Small intestine (tissue), 7 donors: Measurements from ENCODE around the gene ELOVL3. TPM values are rescaled to one million over a fixed set of nuclear protein-coding genes. Genes with fewer than 3 reads are reported as not detected.

Experiments used
- DNase-seq, 2 donors: peaks; one replicate each; pipeline versions ENCODE4 v3.0.0 to v3.0.0-alpha.2; 2013
- FAIRE-seq: peaks from 2 replicates; lab custom pipeline; 2012; peaks lifted over from hg19 to GRCh38; lab: Jason Lieb, UNC
- H3K27ac ChIP-seq, 3 donors: one replicate each; pipeline ENCODE4 v1.5.1; 2013; ENCODE audit warnings: low read length in 2 of 3, mild to moderate bottlenecking in 2 of 3, control low read depth in 1 of 3, inconsistent platforms in 1 of 3, low read depth in 1 of 3, moderate library complexity in 1 of 3
- H3K27me3 ChIP-seq, 3 donors: one replicate each; pipeline ENCODE4 v1.6.1; 2013; ENCODE audit warnings: low read length in 3 of 3, inconsistent platforms in 1 of 3; ENCODE audit not compliant: control insufficient read depth in 3 of 3, insufficient read depth in 3 of 3
- H3K36me3 ChIP-seq, 3 donors: one replicate each; pipeline ENCODE4 v1.6.1; 2013; ENCODE audit warnings: low read length in 3 of 3, inconsistent platforms in 1 of 3, low read depth in 1 of 3, mild to moderate bottlenecking in 1 of 3, moderate library complexity in 1 of 3; ENCODE audit not compliant: control insufficient read depth in 3 of 3, insufficient read depth in 2 of 3
- H3K4me1 ChIP-seq, 3 donors: one replicate each; pipeline ENCODE4 v1.6.1; 2013; ENCODE audit warnings: low read length in 2 of 3, inconsistent platforms in 1 of 3, low read depth in 1 of 3, mild to moderate bottlenecking in 1 of 3, moderate library complexity in 1 of 3; ENCODE audit not compliant: control insufficient read depth in 3 of 3, insufficient read depth in 2 of 3
- H3K4me3 ChIP-seq, 3 donors: one replicate each; pipeline ENCODE4 v1.5.1; 2013; ENCODE audit warnings: low read length in 3 of 3, control low read depth in 1 of 3, inconsistent platforms in 1 of 3, low read depth in 1 of 3, mild to moderate bottlenecking in 1 of 3, moderate library complexity in 1 of 3
- H3K9me3 ChIP-seq, 2 donors: one replicate each; pipeline ENCODE4 v1.6.1; 2013; ENCODE audit warnings: low read depth in 1 of 2, low read length in 1 of 2; ENCODE audit not compliant: control insufficient read depth in 2 of 2, insufficient read depth in 1 of 2
- WGBS, 3 donors: extraction: QIAGEN DNeasy Blood & Tissue Kit; methylation state at CpG; one replicate each; pipeline ENCODE4 v1.1.7; 2013; 5-methylcytosine and 5-hydroxymethylcytosine counted together
- polyA plus RNA-seq, 4 donors: library from polyadenylated mRNA; stranded (reverse) in 3 of 4; unstranded in 1 of 4; fragments of 200-250 nt in 3 of 4; fragments of 120-200 nt in 1 of 4; gene quantifications; one replicate each; pipeline versions ENCODE4 v1.2.1 to v1.2.3, GENCODE V29; 2013
- donor health status: healthy with polysubstance abuse.
- donor health status: control.
- donor health status: control.
- donor health status: Bipolar disorder and iron deficiency.
- donor health status: healthy.

ELOVL3 gene
- polyA plus RNA-seq, 4 donors, result 0.40 to 0.42 TPM; not detected in 2

DNA sequence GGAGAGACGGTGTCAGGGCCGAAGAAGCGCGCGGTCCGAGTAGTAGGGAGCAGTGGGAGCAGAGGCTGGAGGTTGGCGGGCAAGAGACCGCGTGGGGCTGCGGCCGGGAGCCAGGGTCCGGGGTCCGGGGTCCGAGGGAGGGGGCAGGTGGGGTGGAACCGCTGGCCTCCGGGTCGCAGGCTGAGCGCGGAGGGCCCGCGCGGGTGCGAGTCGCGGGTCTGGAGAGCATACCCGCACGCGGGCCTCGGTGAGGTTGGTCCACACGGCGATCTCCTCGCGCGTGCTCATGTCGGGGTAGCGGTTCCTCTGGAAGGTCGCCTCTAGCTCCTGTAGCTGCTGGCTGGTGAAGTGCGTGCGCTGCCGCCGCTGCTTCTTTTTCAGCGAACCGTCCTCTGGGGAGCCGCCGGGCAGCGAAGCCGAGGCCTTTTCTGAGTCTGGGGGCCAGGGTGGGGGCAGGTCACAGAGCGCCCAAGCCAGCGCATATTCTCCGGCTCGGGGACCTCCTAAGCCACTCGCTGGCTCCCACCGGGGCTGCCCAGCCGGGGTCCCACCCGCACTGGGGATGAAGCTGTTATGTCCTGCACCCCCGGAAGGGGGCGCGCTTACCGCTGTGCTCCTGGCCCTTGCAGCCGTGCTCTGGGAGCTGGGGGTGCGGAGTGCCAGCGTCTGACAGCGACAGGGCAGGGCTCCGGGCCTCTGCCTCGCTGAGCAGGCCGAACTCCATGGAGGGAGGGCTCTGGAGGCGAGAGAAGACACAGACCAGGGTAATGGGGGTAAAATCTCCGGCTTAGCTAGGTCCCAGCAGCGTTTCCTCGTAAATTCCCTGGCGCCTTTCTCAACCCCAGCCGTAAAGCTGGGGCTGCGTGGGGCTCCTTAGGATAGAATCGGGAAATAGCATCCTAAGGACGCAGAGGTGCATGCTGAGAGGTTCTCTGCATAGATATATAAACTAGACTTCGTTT lies 5.5 kb downstream of the ELOVL3 start:
- DNase-seq, result peak; percentile 56 to 61
- WGBS, 3 donors, result 9 to 13% (median 10%) methylated on average over 57 to 76 of the region's 76 CpGs
- FAIRE-seq, result no peak
- peaks cover 0 to 85% (median 6%) of the 10 kb centered on the region in 3 donors for H3K27me3 ChIP-seq
- H3K4me1 ChIP-seq, result peaks cover 2 to 18% (median 3%) of the 10 kb centered on the region in 3 donors
- H3K4me3 ChIP-seq, result peak overlapping the region in 2 of 3 donors; percentile 20 to 49
- no peak overlapping the region for H3K27ac ChIP-seq
- H3K9me3 ChIP-seq, result peaks cover 0 to 2% of the 10 kb centered on the region in 2 donors
- no peaks in the 10 kb centered on the region for H3K36me3 ChIP-seq

DNA sequence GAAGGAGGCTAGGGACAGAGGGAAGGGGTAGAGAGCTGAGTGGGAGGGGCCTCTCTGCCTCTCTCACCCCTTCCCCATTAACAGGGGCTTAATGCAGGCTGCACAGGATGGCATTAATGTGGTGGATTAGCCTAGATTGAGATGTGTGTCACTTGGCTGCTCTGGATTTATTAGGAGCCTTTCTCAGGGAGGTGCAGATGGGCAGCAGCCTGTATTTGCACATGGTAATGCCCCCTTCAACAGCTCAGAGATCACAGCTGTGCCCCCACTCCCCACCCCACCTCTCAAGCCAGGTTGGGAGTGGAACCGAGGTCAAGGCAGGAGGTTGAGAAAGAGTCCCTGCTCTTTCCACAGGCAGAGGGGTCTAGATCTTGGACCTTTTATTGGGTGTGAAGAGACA lies 7.9 kb downstream of the ELOVL3 start:
- Histone ChIP-seq H3K9me3 (peaks cover 0 to 2% of the 10 kb centered on the region in 2 donors), H3K4me1 (peaks cover 2 to 17% (median 3%) of the 10 kb centered on the region in 3 donors), H3K4me3 (no peak overlapping the region), H3K27me3 (peaks cover 0 to 84% (median 7%) of the 10 kb centered on the region in 3 donors), H3K27ac (no peak overlapping the region), H3K36me3 (no peaks in the 10 kb centered on the region)
- WGBS, 3 donors, result 72 to 80% (median 79%) methylated on average over 1 of the region's 1 CpG
- FAIRE-seq (no peak), DNase-seq (no peak)

DNA sequence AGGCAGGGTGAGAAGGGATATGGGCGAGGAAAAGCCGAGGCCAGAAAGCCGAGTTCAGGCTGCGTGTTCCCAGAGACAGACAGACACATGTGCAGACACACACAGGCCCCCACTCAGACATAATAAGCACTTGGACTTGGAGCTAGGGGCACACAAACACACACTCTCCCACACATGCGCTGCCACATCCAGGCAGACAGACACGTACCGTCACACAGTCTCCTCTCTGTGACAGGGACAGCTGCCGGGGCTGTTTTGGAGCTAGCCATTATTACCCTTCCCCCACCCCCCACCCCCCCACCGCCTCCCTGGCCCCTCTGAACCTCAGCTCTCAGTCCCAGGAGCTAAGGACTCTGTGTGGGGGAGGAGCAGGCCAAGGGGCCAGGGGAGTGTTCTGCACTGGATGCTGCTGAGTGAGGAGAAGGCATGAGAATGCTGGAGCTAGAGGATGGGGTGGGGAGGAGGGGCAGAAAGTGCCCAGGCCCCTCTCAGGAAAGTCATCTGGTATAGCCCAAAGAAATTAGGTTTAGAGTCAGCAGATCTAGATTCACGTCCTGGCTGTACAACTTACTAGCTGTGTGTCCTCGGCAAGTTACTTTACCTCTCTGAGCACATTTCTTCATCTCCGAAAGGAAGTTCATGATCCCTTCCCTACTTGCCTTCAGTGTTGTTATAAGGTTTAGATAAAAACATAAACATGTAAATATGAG lies 8.9 kb downstream of the ELOVL3 start:
- Histone ChIP-seq H3K36me3 (no peaks in the 10 kb centered on the region), H3K27me3 (peaks cover 0 to 82% (median 7%) of the 10 kb centered on the region in 3 donors), H3K9me3 (peaks cover 0 to 2% of the 10 kb centered on the region in 2 donors), H3K27ac (no peak overlapping the region), H3K4me1 (peaks cover 2 to 13% (median 3%) of the 10 kb centered on the region in 3 donors), H3K4me3 (no peak overlapping the region)
- no peak for FAIRE-seq
- 47 to 61% (median 57%) methylated on average over 12 of the region's 12 CpGs for WGBS, 3 donors
- no peak for DNase-seq

DNA sequence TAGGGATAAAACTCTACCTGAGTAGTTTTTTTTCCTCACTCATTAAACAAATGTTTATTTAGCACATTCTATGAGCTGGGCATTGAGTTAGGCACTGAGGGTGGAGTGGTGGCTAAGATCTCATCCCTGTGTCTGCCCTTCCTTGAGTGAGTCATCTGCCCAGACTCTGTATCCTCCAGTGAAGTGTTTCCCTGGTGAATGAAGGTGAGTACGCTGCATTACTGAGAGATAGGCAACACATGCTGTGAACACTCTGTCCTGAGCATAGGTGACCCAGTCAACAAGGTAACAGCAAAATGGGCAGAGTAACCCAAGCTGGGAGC lies 9.5 kb downstream of the ELOVL3 start:
- H3K27me3 ChIP-seq, result peaks cover 0 to 82% (median 9%) of the 10 kb centered on the region in 3 donors
- DNase-seq (peak in 1 of 2 donors; percentile 58), FAIRE-seq (no peak)
- H3K27ac ChIP-seq, result no peak overlapping the region
- no peak overlapping the region for H3K4me3 ChIP-seq
- peaks cover 2 to 12% (median 3%) of the 10 kb centered on the region in 3 donors for H3K4me1 ChIP-seq
- peaks cover 0 to 2% of the 10 kb centered on the region in 2 donors for H3K9me3 ChIP-seq
- H3K36me3 ChIP-seq, result no peaks in the 10 kb centered on the region
- WGBS, 3 donors, result 78 to 90% (median 86%) methylated on average over 1 of the region's 1 CpG

DNA sequence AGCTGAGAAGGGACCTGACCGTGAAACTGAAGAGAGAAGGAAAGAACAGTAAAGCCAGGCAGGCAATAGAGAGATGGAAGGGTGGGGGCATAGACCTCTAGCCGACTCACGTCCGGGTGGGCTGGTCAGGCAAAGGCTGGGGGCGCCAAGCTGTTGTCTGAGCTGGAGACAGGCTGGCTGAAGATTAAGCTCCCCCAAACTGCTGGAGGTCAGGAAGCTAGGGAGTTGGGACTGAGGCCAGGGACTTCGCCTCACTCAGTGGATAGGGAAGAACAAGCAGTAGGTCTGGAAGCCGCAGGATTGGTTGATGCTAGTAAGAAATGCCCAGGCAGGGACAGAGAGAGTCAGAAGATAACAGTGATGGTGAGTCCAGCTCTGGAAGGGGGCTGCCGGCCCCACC lies 9.9 kb downstream of the ELOVL3 start:
- 57 to 77% (median 62%) methylated on average over 8 of the region's 8 CpGs for WGBS, 3 donors
- H3K27me3 ChIP-seq, result peaks cover 0 to 83% (median 11%) of the 10 kb centered on the region in 3 donors
- no peaks in the 10 kb centered on the region for H3K36me3 ChIP-seq
- H3K27ac ChIP-seq, result no peak overlapping the region
- no peak overlapping the region for H3K4me3 ChIP-seq
- H3K4me1 ChIP-seq, result peaks cover 2 to 16% (median 3%) of the 10 kb centered on the region in 3 donors
- peaks cover 0 to 2% of the 10 kb centered on the region in 2 donors for H3K9me3 ChIP-seq
- FAIRE-seq (no peak), DNase-seq (no peak)

DNA sequence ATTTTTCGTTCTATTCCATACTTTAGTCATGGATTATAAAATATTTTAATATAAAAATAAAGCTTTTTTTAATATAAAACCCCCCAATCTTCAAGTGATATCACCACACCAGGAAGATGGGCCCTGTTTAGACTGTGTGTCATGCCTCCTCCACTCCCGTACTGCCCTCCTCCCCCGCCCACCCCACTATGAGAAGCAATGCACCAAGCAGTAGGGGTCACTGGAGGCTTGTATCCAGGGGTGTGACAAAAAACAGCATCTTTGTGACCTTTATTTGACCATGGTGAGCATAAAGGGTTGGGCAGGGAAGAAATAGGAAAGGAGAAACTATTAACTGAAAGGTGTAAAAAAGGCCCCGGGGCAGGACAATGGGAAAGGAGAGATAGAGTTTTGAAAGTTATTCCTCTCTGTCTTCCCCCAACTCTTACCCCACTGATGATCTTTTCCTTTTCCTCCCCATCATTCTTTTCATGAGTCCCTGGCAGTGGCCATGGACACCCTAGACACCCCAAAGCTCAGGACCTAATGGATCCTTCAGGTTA lies 11.7 kb downstream of the ELOVL3 start:
- Histone ChIP-seq H3K4me3 (no peak overlapping the region), H3K27ac (no peak overlapping the region), H3K9me3 (no peaks in the 10 kb centered on the region), H3K27me3 (peaks cover 0 to 85% (median 13%) of the 10 kb centered on the region in 3 donors), H3K36me3 (no peaks in the 10 kb centered on the region), H3K4me1 (peaks cover 0 to 17% (median 0%) of the 10 kb centered on the region in 3 donors)
- WGBS, 3 donors, result 53 to 73% (median 55%) methylated on average over 4 of the region's 4 CpGs
- DNase-seq (no peak), FAIRE-seq (no peak)

DNA sequence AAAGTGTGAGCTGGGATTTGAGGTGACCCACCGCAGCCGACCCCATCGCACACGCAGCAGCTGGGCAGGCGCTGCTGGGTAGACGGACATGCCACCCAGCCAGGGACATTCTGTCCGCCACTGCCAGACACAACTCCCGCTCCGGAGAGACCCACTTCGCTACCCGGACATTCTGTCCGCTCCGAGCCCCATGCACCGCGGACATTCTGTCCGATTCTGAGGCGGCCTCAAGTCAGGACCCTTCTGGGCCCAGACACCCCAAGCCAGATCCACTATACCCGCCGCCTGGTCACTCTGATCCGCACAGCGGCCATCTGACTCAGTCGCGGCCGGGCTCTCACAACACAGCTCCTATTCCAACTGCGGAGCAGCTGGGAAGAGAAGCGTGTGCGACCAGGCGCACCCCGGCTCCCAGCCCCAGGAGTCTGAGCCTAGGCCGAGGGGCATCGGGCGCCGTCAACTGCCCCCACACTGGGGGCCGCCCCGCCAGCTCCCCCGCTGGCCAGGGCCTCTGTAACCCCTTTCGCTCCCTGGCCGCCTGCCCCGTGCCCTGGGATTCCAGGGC lies 14.4 kb downstream of the ELOVL3 start:
- DNase-seq (no peak), FAIRE-seq (no peak)
- no peak overlapping the region for H3K27ac ChIP-seq
- H3K4me1 ChIP-seq, result peaks cover 0 to 17% (median 0%) of the 10 kb centered on the region in 3 donors
- no peaks in the 10 kb centered on the region for H3K9me3 ChIP-seq
- H3K36me3 ChIP-seq, result no peaks in the 10 kb centered on the region
- peaks cover 0 to 65% (median 10%) of the 10 kb centered on the region in 3 donors for H3K27me3 ChIP-seq
- H3K4me3 ChIP-seq, result peak overlapping the region in 2 of 3 donors; percentile 51 to 53
- 21 to 33% (median 23%) methylated on average over 39 of the region's 39 CpGs for WGBS, 3 donors

DNA sequence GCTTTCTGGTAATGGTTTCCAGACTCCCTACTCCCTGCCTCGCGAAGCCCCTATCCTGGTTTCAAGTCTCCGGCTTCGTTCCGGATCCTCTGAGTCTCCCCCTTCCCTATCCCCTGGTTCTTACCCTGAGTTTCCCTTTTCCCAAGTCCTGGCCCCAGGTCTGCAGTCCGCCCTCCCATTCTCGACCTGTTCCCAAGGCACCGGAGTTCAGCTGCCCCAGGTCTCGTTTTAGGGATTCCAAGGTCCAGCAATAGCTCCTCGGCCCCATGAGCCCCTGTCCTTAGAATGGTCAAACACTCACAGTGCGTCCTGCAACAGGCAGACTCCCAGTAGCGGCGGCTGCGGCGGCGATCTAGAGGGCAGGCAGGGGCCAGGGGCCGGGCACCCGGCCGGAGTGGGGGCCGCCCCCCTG lies 14.9 kb downstream of the ELOVL3 start:
- Histone ChIP-seq H3K27me3 (peaks cover 0 to 61% (median 10%) of the 10 kb centered on the region in 3 donors), H3K4me3 (peak overlapping the region in 2 of 3 donors; percentile 51 to 53)
- DNase-seq, result peak in 1 of 2 donors; percentile 41

More for the DNA sequence above, 14.9 kb downstream of the ELOVL3 start:
- Histone ChIP-seq H3K27ac (no peak overlapping the region), H3K36me3 (no peaks in the 10 kb centered on the region), H3K9me3 (no peaks in the 10 kb centered on the region), H3K4me1 (peaks cover 0 to 17% (median 0%) of the 10 kb centered on the region in 3 donors)
- 1 to 5% (median 3%) methylated on average over 19 to 20 of the region's 20 CpGs for WGBS, 3 donors
- FAIRE-seq, result no peak
